PC-3 (cell line): ENCODE data around the gene SLFN5.
"Not testable (repeated sequence)": the region's sequence is repeated elsewhere in the genome, so short reads cannot be mapped to it uniquely, and the experiment has no call there.

ENCODE experiments used
- CTCF ChIP-seq: fragments of 300-600 bp; sonication (generic); conservative IDR thresholded peaks from 2 replicates; pipeline ENCODE4 v1.5.1; 2017; ENCODE audit warnings: antibody characterized with exemption, low read depth, mild to moderate bottlenecking, low read length
- EZH2 ChIP-seq: fragments of 300-600 bp; sonication (generic); IDR thresholded peaks from one replicate; pipeline ENCODE4 v1.6.1; 2017; ENCODE audit warnings: antibody characterized with exemption, mild to moderate bottlenecking, low read length; ENCODE audit not compliant: unreplicated experiment
- EZH2phosphoT487 ChIP-seq: fragments of 300-600 bp; sonication (generic); IDR thresholded peaks from 2 replicates; pipeline ENCODE4 v1.6.1; 2018; ENCODE audit warnings: mild to moderate bottlenecking, antibody characterized with exemption, low read length, borderline replicate concordance

GRCh38 chr17:35202582-35202981 lies 40.3 kb upstream of the SLFN5 start:
- not testable (repeated sequence) for TF ChIP-seq CTCF, EZH2, EZH2phosphoT487
